Fibroblast of skin of left biceps (primary cell): ENCODE measurements around the gene NAV1.
"Not testable (repeated sequence)": the region's sequence is repeated elsewhere in the genome, so short reads cannot be mapped to it uniquely, and the experiment has no call there.

Experiments used
- DNase-seq, 2 experiments: peaks; one replicate each; pipeline ENCODE4 v3.0.0-alpha.2; 2013; ENCODE audit warnings: low read depth in 2 of 2

The NAV1 gene

GRCh38 chr1:201563941-201564340 is 25.0 kb downstream of the NAV1 start:
- no peak for DNase-seq

DNA sequence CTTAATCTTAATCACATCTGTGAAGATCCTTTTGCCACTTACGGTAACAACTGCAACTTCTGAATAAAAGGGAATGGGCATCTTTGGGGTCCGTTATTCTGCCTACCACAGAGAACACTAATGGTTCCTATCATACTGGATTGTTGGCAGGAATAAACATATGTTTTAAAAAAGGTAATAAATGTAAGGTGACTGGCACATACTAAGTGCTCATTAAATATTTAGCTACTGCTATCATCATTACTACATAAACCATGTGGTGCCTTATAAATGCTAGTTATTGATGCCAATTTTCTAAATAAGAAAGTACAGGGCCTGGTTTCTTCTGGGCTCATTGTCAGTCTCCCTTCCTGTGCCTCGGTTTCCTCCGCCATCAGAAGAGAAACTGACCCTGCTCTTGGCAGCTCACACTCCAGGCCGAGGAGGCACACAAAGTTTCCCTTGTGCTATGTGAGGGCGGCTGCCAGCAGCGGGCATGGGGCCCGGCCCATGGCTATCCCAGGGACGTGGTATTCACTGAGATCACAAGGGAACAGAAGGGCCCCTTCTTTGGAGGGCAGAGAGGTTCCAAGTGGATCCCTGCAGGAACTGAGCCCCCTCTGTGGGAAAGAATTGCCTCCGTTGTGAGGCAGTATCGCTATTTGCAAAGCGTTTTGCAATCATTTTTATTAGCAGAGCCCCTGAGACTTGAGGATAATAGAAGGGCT is 26.2 kb downstream of the NAV1 start:
- no peak for DNase-seq

GRCh38 chr1:201565771-201566528 is 27.0 kb downstream of the NAV1 start:
- no peak for DNase-seq

DNA sequence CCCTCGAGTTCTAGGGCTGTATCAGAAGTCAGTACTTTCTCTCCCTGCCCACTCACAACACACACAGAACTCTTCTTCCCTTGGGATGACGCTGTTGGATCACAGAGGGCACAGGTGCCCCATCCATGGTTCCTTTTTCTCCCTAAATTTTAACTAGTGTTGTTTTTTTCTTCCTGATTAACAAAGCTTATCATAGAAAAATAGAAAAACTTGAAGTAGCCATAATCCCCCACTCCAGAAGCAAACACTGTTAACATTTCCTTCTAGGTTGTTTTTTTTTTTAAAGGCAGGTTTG is 27.5 kb downstream of the NAV1 start:
- no peak for DNase-seq

- DNase-seq, result no peak
Measured at GRCh38 chr1:201566933-201567801, 28.2 kb downstream of the NAV1 start.

- no peak for DNase-seq
Measured at GRCh38 chr1:201568265-201568664, 29.3 kb downstream of the NAV1 start.

DNA sequence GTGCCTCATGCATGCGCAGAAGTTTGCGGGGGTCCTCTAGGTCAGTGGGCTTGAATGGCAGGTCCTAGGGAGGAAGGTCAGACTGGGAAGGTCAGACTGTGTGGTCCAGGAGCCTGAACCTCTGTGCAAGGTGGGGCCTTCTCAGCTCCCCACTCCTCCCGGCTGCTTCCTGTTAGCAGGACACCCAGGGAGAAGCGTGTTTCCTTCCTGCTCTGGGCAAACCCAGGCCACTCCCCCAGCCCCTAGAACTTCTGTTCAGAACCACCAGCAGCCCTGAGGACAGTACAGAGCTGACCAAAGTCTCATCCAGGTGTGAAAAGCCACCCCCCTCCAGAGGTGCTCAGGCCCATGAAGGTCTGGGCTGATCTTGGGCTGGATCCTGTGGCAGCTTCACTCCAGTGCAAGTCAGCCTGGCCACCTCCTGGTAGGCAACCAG is 29.9 kb downstream of the NAV1 start:
- no peak for DNase-seq

DNA sequence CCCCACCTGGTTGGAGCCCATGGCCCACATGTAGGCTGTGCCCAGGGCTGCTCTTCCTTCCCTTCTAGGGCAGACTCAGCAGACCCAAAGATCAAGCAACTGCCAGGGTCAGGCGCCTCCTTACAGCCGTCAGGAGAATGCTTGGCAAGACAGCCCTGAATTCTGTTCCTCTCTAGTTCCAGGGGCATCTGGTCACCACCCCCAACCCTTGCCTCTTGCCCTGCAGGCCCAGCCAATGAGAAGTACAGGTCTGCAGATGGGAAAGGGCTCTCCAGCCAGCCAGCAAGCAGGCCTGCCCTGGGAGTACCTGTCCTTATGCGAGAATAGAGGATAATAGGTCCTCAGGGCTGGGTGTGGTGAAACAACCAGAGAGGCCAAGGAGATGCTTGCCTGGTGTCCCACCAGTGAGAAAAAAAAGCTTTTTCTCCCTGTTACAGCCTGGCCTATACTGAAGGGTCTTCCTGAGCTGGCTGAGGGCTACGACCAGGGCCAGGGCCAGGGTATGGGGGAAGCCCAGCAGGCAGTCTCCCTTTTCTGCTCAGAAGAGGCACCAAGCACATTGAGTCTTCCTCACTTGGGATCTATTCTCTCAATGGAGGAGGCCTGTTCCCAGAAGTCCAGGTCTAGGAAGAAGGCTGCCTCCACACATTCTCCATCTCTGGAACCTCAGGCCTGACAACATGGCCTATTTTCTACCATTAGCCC is 31.4 kb downstream of the NAV1 start:
- no peak for DNase-seq

- no peak for DNase-seq
Measured at GRCh38 chr1:201570886-201571624, 32.1 kb downstream of the NAV1 start.

DNA sequence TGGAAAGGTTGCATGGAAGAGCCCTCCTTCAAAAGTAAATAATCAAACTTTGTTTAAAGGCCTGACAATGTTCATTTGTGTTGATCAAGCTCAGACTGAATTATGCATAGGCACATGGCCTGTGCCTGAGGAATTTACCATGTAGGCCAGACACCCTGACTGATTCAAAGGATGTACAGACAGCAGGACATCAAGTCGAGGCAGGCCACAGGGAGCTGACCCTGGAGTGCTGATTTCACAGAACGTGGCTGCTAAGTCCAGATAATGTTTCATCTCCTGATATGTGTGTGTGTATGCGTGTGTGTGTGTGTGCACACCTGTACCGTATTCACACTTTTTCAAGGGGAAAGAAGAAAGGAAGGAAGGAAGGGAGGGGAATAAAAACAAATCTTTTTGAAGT is 34.1 kb downstream of the NAV1 start:
- DNase-seq, result no peak

DNA sequence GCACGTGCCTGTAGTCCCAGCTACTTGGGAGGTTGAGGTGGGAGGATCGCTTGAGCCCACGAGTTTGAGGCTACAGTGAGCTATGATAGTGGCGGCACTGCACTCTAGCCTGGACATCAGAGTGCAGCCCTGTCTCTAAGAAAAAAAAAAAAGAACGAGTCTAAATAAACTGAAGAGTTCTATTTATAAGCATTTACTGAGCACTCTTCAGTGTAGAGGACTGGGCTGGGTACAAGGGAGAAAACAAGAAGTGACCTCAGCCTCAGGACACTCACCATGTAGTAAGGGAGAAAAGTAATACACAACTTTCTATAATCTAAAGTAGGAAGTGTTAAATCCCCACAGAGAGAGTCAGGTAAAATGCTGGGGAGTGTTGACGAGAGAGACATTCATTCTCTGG is 35.0 kb downstream of the NAV1 start:
- DNase-seq, result no peak

DNA sequence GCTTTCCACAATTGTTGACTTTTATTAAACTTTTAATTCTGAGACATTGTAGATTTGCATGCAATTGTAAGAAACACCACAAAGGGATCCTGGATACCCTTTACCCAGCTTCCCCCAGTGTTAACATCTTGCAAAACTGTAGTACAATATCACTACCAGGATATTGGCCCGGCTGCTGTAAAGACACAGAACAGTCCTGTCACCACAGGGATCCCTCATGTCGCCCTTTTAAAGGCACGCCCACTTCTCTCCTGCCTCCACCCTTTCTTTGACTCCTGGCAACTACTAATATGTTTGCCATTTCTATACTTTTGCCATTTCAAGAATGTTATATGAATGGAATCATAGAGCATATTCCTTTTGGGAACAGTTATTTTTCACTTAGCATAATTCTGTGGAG is 37.0 kb downstream of the NAV1 start:
- DNase-seq, result no peak

DNA sequence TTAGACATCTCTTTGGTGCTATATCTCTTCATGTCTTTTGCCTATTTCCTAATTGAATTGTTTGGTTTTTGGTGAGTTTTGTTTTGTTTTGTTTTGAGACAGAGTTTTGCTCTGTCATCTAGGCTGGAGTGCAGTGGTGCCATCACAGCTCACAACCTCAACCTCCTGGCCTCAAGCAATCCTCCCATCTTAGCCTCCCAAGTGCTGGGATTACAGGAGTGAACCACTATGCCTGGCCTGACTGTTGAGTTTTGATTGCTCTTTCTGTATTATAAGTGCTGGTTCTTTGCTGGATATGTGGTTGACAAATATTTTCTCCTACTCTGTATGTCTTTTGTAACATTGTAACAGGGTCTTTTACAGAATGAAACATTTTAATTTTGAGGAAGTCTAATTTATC is 38.0 kb downstream of the NAV1 start:
- no peak for DNase-seq

GRCh38 chr1:201578008-201578888 is 39.3 kb downstream of the NAV1 start:
- DNase-seq, result no peak

GRCh38 chr1:201581371-201581770 is 42.4 kb downstream of the NAV1 start:
- not testable (repeated sequence) for DNase-seq

DNA sequence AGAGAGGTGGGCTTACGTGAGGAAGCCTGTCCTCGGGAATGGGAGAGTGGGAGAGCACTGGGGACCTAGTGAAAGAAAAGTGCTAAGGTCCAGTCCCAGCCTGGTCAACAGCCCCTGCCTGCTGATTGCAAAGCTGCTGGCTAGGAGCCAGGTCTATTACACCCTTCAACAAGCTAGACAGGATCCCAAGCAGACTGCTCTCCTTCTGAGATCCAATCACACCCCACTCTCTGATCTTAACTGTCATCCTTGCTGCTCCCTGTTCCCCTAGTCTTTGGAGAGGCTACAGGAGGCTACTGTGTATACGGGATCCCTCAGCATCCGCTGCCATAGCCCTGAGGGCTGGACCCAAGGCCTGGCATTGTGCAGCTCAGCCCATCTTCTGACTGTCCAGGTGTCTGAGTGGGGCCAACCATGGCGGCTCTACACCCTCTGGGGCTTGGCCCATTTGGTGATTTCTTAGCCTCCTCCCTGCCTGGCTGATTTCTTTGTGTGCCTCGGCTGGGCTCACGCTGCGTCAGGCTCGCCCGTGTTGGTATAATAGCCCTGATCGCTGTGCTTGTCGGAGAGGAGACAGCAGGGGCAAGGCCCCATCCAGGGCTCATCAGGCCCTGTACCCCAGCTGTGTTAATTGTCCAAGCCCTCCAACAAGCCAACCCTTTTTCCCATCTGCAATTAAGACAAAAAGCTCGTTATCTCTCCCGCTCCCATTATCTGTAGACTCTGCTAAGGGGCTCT is 43.9 kb downstream of the NAV1 start:
- DNase-seq, result no peak

DNA sequence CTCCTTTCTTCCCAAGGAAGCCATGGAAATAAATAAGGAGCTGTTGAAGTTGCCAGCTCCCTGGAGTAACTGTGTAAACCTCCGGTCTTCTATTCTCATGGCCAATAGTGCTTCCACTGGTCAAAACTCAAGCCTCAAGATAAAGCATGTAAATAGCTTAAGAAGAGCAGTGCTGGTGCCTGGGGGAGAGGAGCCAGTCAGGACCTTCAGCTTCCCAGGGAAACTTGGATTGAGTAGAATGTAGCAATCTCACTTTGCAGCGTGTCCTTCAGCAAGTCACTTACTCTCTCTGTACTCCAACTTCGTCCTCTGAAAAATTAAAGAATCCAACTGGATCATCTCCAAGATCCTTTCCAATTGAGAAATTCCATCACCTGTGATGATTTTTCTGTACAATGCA is 44.7 kb downstream of the NAV1 start:
- DNase-seq, result no peak

DNA sequence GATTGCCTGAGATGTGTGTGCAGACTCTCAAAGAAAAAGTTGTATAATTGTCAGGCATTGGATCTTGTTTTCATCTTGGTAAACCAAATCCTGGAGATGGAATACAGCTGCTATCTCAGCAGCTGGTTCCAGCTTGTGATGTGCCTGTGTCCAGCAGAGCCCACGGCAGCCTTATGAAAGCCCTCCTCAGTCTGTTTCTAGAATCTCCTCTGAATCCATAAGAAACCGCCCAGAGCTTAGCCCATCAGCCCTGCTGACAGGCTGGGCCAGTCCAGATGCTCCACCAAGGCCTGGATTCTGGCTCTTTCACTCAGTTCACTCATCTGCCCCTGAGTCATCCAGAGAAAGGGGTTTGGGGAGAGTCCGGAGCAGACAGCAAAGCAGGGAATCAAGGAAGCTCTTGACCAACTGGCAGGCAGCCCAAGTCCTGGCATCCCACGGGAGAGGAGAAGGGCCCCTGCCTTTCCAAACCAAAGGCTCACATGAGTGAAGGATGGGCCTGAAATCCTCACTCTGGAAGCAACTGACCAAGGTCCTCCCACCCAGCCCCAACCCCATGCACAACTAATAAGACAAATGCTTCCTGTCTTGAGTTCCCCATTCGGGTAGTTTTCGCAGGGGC is 45.7 kb downstream of the NAV1 start:
- DNase-seq, result no peak

DNA sequence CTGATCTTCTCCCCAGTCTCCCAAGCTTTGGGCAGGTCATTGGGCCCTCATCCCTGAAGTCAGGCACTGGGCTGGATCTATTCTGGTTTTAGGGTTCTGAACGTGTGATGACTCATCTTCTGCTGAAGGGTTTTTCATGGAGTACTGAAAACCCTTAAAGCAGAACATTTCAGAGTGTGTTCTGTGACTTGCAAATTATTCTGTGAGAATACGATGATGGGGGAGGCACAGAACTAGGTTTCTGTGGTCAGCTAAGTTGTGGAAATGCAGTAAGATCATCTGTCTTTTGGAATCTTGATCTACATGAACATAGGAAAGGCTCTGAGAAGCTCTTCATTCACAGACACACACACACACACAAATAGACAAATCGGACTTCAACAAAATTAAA is 46.2 kb downstream of the NAV1 start:
- DNase-seq, result no peak
